C4-2B (cell line): Measurements from ENCODE around the gene SLC3A2.

Source experiments
- ZFX ChIP-seq: fragments of 450-650 bp; IDR thresholded peaks from 2 replicates; pipeline ENCODE4 v1.6.1; 2017
- TF ChIP-seq, protein P1 (sequence below): fragments of 450-650 bp; conservative IDR thresholded peaks from 2 replicates; pipeline ENCODE4 v1.5.1; 2017; ENCODE audit warnings: mild to moderate bottlenecking

DNA sequence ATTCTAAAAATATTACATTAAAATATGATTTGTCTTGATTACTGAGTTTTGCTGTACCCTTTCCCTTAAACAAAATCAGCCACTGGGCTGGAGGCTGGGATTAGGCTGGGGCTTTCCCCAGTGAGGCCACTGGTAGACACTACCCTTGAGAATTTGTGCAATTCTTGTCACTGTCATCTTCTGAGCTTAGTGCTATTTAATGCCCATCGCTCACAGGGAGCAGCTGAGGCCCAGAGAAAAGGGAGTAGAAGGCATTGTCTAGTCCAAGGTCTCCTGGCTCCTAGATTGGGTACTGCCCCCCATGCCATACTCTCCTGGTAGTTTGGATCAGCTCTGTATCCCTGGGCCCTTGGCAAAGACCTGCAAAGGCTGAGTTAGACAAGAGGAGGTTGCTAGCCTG lies 33.7 kb downstream of the SLC3A2 start:
- TF ChIP-seq, protein P1, sequence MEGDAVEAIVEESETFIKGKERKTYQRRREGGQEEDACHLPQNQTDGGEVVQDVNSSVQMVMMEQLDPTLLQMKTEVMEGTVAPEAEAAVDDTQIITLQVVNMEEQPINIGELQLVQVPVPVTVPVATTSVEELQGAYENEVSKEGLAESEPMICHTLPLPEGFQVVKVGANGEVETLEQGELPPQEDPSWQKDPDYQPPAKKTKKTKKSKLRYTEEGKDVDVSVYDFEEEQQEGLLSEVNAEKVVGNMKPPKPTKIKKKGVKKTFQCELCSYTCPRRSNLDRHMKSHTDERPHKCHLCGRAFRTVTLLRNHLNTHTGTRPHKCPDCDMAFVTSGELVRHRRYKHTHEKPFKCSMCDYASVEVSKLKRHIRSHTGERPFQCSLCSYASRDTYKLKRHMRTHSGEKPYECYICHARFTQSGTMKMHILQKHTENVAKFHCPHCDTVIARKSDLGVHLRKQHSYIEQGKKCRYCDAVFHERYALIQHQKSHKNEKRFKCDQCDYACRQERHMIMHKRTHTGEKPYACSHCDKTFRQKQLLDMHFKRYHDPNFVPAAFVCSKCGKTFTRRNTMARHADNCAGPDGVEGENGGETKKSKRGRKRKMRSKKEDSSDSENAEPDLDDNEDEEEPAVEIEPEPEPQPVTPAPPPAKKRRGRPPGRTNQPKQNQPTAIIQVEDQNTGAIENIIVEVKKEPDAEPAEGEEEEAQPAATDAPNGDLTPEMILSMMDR: no peak
- no peak for TF ChIP-seq ZFX
